Subcutaneous abdominal adipose tissue (tissue), 5 donors: Measurements from ENCODE around the gene MSL3B.
"Not testable (repeated sequence)": the region's sequence is repeated elsewhere in the genome, so short reads cannot be mapped to it uniquely, and the experiment has no call there.

Experiments
- H3K27ac ChIP-seq: one replicate; pipeline ENCODE4 v1.7.0; 2013; ENCODE audit warnings: low read depth, mild to moderate bottlenecking, inconsistent platforms, low read length, moderate library complexity
- H3K27me3 ChIP-seq, 5 donors: one replicate each; pipeline ENCODE4 v1.7.0; 2013; ENCODE audit warnings: low read length in 5 of 5, inconsistent platforms in 1 of 5; ENCODE audit not compliant: control insufficient read depth in 5 of 5, insufficient read depth in 4 of 5
- H3K36me3 ChIP-seq, 5 donors: one replicate each; pipeline ENCODE4 v1.7.0; 2013; ENCODE audit warnings: low read length in 5 of 5; ENCODE audit not compliant: control insufficient read depth in 5 of 5, insufficient read depth in 5 of 5
- H3K4me1 ChIP-seq, 5 donors: one replicate each; pipeline ENCODE4 v1.7.0; 2013; ENCODE audit warnings: low read length in 5 of 5, mild to moderate bottlenecking in 3 of 5, moderate library complexity in 1 of 5; ENCODE audit not compliant: control insufficient read depth in 5 of 5, insufficient read depth in 5 of 5
- H3K4me3 ChIP-seq, 5 donors: one replicate each; pipeline ENCODE4 v1.7.0; 2013; ENCODE audit warnings: low read length in 5 of 5, low read depth in 1 of 5
- H3K9ac ChIP-seq, 5 donors: one replicate each; pipeline ENCODE4 v1.7.0; 2013; ENCODE audit warnings: low read length in 5 of 5, mild to moderate bottlenecking in 4 of 5, moderate library complexity in 3 of 5
- H3K9me3 ChIP-seq, 5 donors: one replicate each; pipeline ENCODE4 v1.7.0; 2013; ENCODE audit warnings: low read length in 5 of 5; ENCODE audit not compliant: control insufficient read depth in 5 of 5
- donor health status: healthy.
- donor health status: healthy.
- donor health status: healthy.
- donor health status: healthy.
- donor health status: healthy.

MSL3B gene

DNA sequence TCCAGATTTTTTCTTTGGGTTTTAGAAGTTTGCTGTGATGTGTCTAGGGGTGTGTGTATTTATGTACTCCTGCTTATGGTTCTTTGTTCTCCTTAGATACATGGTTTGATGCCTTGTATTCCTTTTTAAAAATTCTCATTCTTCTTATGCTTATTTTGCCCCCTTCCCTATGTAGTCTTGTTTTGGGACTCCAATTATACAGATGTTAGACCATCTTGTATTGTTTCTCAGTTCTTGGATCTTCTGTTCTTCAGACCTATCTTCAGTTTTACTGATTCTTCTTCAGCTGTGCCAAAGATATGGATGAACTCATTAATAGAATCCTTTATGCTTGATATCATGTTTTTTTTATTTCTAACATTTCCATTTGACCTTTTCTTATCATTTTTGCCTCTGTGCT is 14.2 kb upstream of the MSL3B start:
- Histone ChIP-seq H3K27ac (no peak overlapping the region), H3K9me3 (peaks cover 8 to 21% (median 16%) of the 10 kb centered on the region in 5 donors), H3K4me3 (no peak overlapping the region), H3K36me3 (no peaks in the 10 kb centered on the region), H3K27me3 (no peaks in the 10 kb centered on the region), H3K4me1 (no peaks in the 10 kb centered on the region), H3K9ac (no peak overlapping the region)

- not testable (repeated sequence) for H3K36me3 ChIP-seq, H3K4me1 ChIP-seq, H3K27me3 ChIP-seq, H3K9ac ChIP-seq, H3K4me3 ChIP-seq, H3K27ac ChIP-seq
- peaks cover 0 to 19% (median 8%) of the 10 kb centered on the region in 5 donors for H3K9me3 ChIP-seq
Observed at GRCh38 chr2:233872125-233872524, 3.9 kb upstream of the MSL3B start.

DNA sequence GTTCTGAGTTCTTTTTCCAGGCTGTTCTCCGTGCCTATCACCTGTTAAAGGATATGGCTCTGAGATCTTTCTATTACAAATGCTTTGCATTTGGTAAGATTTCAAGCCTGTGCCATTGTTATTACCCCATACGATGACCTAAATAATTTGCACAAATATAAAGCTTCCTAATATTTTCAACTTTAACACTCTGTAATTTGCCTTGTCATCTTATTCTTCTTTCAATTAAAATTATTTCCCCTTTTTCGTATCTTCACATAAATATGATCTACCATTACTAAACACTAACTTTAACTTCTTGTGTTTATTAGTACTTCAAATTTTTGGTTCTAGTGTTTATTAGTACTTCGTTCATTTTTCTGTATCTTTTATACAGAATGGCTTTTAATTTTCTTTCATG is 3.2 kb upstream of the MSL3B start:
- no peaks in the 10 kb centered on the region for H3K36me3 ChIP-seq
- no peak overlapping the region for H3K27ac ChIP-seq
- peaks cover under 1 to 12% (median 8%) of the 10 kb centered on the region in 5 donors for H3K9me3 ChIP-seq
- H3K9ac ChIP-seq, result no peak overlapping the region
- peaks cover 0 to 6% (median 0%) of the 10 kb centered on the region in 5 donors for H3K27me3 ChIP-seq
- H3K4me3 ChIP-seq, result no peak overlapping the region
- H3K4me1 ChIP-seq, result peaks cover 0 to 9% (median 5%) of the 10 kb centered on the region in 5 donors

- no peaks in the 10 kb centered on the region for H3K27me3 ChIP-seq
- H3K9me3 ChIP-seq, result peaks cover 4 to 8% (median 7%) of the 10 kb centered on the region in 5 donors
Observed at GRCh38 chr2:233866479-233866878, 1.7 kb downstream of the MSL3B start.

DNA sequence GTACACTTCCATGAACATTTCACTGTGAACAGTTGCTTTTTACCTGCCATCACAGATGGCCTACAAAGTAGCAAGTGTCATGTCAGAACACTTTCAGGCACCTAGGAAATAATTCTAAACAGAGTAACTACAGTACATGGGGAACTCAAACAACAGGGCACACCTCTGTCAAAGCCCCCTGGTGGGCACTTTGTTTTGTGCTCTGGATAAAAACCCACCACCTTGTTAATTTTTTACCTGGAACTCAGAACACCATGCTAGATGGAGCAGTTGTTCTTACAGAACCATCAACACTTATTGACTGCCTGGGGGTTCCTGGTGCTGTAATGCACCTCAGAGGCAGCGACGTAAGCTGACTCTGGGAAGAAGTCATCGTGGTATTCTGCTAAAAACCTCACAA is 2.3 kb downstream of the MSL3B start:
- H3K36me3 ChIP-seq, result no peaks in the 10 kb centered on the region
- H3K27ac ChIP-seq, result no peak overlapping the region
- H3K4me3 ChIP-seq, result no peak overlapping the region
- H3K9ac ChIP-seq, result no peak overlapping the region
- H3K4me1 ChIP-seq, result peaks cover 0 to 9% (median 5%) of the 10 kb centered on the region in 5 donors
- peaks cover 4 to 7% (median 6%) of the 10 kb centered on the region in 5 donors for H3K9me3 ChIP-seq
- H3K27me3 ChIP-seq, result no peaks in the 10 kb centered on the region

More at GRCh38 chr2:233866479-233866878, 1.7 kb downstream of the MSL3B start:
- H3K27ac ChIP-seq, result no peak overlapping the region
- no peak overlapping the region for H3K9ac ChIP-seq
- no peak overlapping the region for H3K4me3 ChIP-seq
- peaks cover 0 to 9% (median 5%) of the 10 kb centered on the region in 5 donors for H3K4me1 ChIP-seq
- no peaks in the 10 kb centered on the region for H3K36me3 ChIP-seq

DNA sequence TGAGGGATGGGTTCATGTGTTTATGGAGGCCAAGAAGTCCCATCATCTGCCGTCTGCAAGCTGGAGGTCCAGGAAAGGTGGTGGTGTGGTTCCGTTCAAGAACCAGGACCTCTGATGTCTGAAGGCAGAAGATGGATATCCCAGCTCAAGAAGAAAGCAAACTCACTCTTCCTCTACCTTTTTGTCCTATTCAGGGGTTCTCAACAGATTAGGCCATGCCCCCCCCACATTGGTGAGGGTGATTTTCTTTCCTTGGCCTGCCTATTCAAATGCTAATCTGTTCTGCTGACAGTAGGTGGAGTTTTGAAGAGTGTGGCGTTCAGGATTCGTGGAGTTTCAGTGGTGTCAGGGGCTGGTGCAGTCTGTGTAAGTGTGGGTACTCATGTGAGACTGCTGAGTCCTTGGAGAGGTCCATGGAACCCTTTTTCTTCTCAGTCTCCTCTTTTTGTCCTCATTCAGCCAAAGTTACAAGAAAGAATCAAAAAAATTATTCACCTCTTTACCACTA is 5.9 kb downstream of the MSL3B start:
- no peak overlapping the region for H3K27ac ChIP-seq
- H3K9me3 ChIP-seq, result peaks cover 0 to 4% (median 0%) of the 10 kb centered on the region in 5 donors
- no peaks in the 10 kb centered on the region for H3K36me3 ChIP-seq
- H3K27me3 ChIP-seq, result no peaks in the 10 kb centered on the region
- H3K4me3 ChIP-seq, result no peak overlapping the region
- H3K9ac ChIP-seq, result no peak overlapping the region
- no peaks in the 10 kb centered on the region for H3K4me1 ChIP-seq

DNA sequence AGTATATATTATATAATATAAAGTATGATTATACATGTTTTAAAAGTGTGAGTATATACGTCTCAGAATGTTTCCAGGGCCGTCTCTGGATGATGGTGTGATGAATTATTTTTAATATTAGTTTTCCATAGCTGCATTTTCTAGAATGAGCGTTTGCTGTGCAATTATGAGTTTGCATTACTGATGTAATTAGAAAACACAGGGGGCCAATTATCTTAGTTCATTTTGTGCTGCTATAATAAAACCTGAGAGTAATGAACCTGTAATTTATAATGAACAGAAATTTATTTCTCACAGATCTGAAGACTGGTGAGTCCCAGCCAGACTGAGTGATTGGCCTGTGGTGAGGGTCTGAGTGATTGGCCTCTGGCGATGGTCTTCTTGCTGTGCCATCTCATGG is 9.9 kb downstream of the MSL3B start:
- Histone ChIP-seq H3K4me3 (no peak overlapping the region), H3K9ac (no peak overlapping the region), H3K27ac (no peak overlapping the region), H3K27me3 (peaks cover 0 to 5% (median 2%) of the 10 kb centered on the region in 5 donors), H3K9me3 (no peaks in the 10 kb centered on the region), H3K36me3 (no peaks in the 10 kb centered on the region), H3K4me1 (peaks cover 0 to 18% (median 14%) of the 10 kb centered on the region in 5 donors)

- Histone ChIP-seq H3K27ac (no peak overlapping the region), H3K27me3 (peaks cover 0 to 5% (median 4%) of the 10 kb centered on the region in 5 donors), H3K4me1 (peaks cover 0 to 18% (median 14%) of the 10 kb centered on the region in 5 donors), H3K36me3 (no peaks in the 10 kb centered on the region), H3K9me3 (no peaks in the 10 kb centered on the region), H3K9ac (no peak overlapping the region), H3K4me3 (no peak overlapping the region)
Observed at GRCh38 chr2:233857511-233858141, 10.6 kb downstream of the MSL3B start.

- H3K9ac ChIP-seq, result no peak overlapping the region
- peaks cover 0 to 18% (median 14%) of the 10 kb centered on the region in 5 donors for H3K4me1 ChIP-seq
- H3K9me3 ChIP-seq, result no peaks in the 10 kb centered on the region
- no peaks in the 10 kb centered on the region for H3K36me3 ChIP-seq
- H3K27me3 ChIP-seq, result peaks cover 0 to 5% (median 4%) of the 10 kb centered on the region in 5 donors
- no peak overlapping the region for H3K4me3 ChIP-seq
- no peak overlapping the region for H3K27ac ChIP-seq
Observed at GRCh38 chr2:233856184-233856583, 12.0 kb downstream of the MSL3B start.

GRCh38 chr2:233855345-233855744 is 12.8 kb downstream of the MSL3B start:
- no peak overlapping the region for H3K27ac ChIP-seq
- H3K9ac ChIP-seq, result no peak overlapping the region
- H3K9me3 ChIP-seq, result no peaks in the 10 kb centered on the region
- peak overlapping the region in 2 of 5 donors; percentile 89 to 90 for H3K4me3 ChIP-seq
- peaks cover 0 to 5% (median 4%) of the 10 kb centered on the region in 5 donors for H3K27me3 ChIP-seq
- peaks cover 0 to 18% (median 14%) of the 10 kb centered on the region in 5 donors for H3K4me1 ChIP-seq
- no peaks in the 10 kb centered on the region for H3K36me3 ChIP-seq
